KOPT-K1 (cell line): ENCODE data around the gene CHD5.

Experiments used
- H3K27ac ChIP-seq: fragments of 200-600 bp; sonication (generic); 2 replicates; pipeline ENCODE4 v1.5.1; 2016; ENCODE audit warnings: antibody characterized with exemption, mild to moderate bottlenecking, low read depth, low read length; ENCODE audit not compliant: poor library complexity, severe bottlenecking
- H3K36me3 ChIP-seq: fragments of 200-600 bp; sonication (generic); 2 replicates; pipeline ENCODE4 v1.5.1; 2017; ENCODE audit warnings: antibody characterized with exemption, mild to moderate bottlenecking, low read length, moderate library complexity; ENCODE audit not compliant: insufficient read depth
- H3K9me3 ChIP-seq: fragments of 200-600 bp; sonication (generic); 2 replicates; pipeline ENCODE4 v1.5.1; 2017; ENCODE audit warnings: antibody characterized with exemption, low read length, mild to moderate bottlenecking; ENCODE audit not compliant: insufficient read depth, poor library complexity, severe bottlenecking

Gene CHD5

GRCh38 chr1:6113745-6114144 is 66.4 kb downstream of the CHD5 start:
- H3K27ac ChIP-seq, result no peak overlapping the region
- no peaks in the 10 kb centered on the region for H3K9me3 ChIP-seq
- H3K36me3 ChIP-seq, result no peaks in the 10 kb centered on the region

- H3K36me3 ChIP-seq, result no peaks in the 10 kb centered on the region
- no peaks in the 10 kb centered on the region for H3K9me3 ChIP-seq
- H3K27ac ChIP-seq, result no peak overlapping the region
Measured at GRCh38 chr1:6113116-6113515, 67.0 kb downstream of the CHD5 start.

GRCh38 chr1:6112690-6113005 is 67.5 kb downstream of the CHD5 start:
- no peaks in the 10 kb centered on the region for H3K9me3 ChIP-seq
- H3K36me3 ChIP-seq, result no peaks in the 10 kb centered on the region
- no peak overlapping the region for H3K27ac ChIP-seq

GRCh38 chr1:6111991-6112689 is 68.0 kb downstream of the CHD5 start:
- Histone ChIP-seq H3K27ac (no peak overlapping the region), H3K9me3 (no peaks in the 10 kb centered on the region), H3K36me3 (no peaks in the 10 kb centered on the region)

GRCh38 chr1:6111571-6111970 is 68.5 kb downstream of the CHD5 start:
- Histone ChIP-seq H3K27ac (no peak overlapping the region), H3K9me3 (no peaks in the 10 kb centered on the region)

GRCh38 chr1:6110326-6110725 is 69.8 kb downstream of the CHD5 start:
- H3K27ac ChIP-seq, result no peak overlapping the region
- no peaks in the 10 kb centered on the region for H3K36me3 ChIP-seq
- H3K9me3 ChIP-seq, result no peaks in the 10 kb centered on the region

More at GRCh38 chr1:6111571-6111970, 68.5 kb downstream of the CHD5 start:
- H3K36me3 ChIP-seq, result no peaks in the 10 kb centered on the region

- H3K36me3 ChIP-seq, result no peaks in the 10 kb centered on the region
- no peaks in the 10 kb centered on the region for H3K9me3 ChIP-seq
- no peak overlapping the region for H3K27ac ChIP-seq
Measured at GRCh38 chr1:6109688-6110087, 70.4 kb downstream of the CHD5 start.

GRCh38 chr1:6108937-6109614 is 71.0 kb downstream of the CHD5 start:
- no peaks in the 10 kb centered on the region for H3K9me3 ChIP-seq
- H3K27ac ChIP-seq, result no peak overlapping the region
- H3K36me3 ChIP-seq, result no peaks in the 10 kb centered on the region

- Histone ChIP-seq H3K9me3 (no peaks in the 10 kb centered on the region), H3K27ac (no peak overlapping the region), H3K36me3 (no peaks in the 10 kb centered on the region)
Measured at GRCh38 chr1:6108476-6108875, 71.6 kb downstream of the CHD5 start.

GRCh38 chr1:6107409-6108356 is 72.4 kb downstream of the CHD5 start:
- Histone ChIP-seq H3K36me3 (no peaks in the 10 kb centered on the region), H3K9me3 (no peaks in the 10 kb centered on the region), H3K27ac (no peak overlapping the region)

- H3K36me3 ChIP-seq, result no peaks in the 10 kb centered on the region
- H3K9me3 ChIP-seq, result no peaks in the 10 kb centered on the region
- no peak overlapping the region for H3K27ac ChIP-seq
Measured at GRCh38 chr1:6106977-6107376, 73.1 kb downstream of the CHD5 start.

GRCh38 chr1:6106321-6106731 is 73.8 kb downstream of the CHD5 start:
- H3K27ac ChIP-seq, result no peak overlapping the region
- no peaks in the 10 kb centered on the region for H3K36me3 ChIP-seq
- H3K9me3 ChIP-seq, result no peaks in the 10 kb centered on the region

GRCh38 chr1:6105763-6106162 is 74.4 kb downstream of the CHD5 start:
- Histone ChIP-seq H3K9me3 (no peaks in the 10 kb centered on the region), H3K27ac (no peak overlapping the region), H3K36me3 (no peaks in the 10 kb centered on the region)

GRCh38 chr1:6105218-6105679 is 74.9 kb downstream of the CHD5 start:
- H3K36me3 ChIP-seq, result no peaks in the 10 kb centered on the region
- no peaks in the 10 kb centered on the region for H3K9me3 ChIP-seq
- H3K27ac ChIP-seq, result no peak overlapping the region

GRCh38 chr1:6104631-6105030 is 75.5 kb downstream of the CHD5 start:
- Histone ChIP-seq H3K27ac (no peak overlapping the region), H3K9me3 (no peaks in the 10 kb centered on the region), H3K36me3 (peaks cover 3% of the 10 kb centered on the region; the same call in 1 of the 2 replicates)
